Ramos (cell line): Measurements from ENCODE around the gene PLOD1.
"Not testable (repeated sequence)": the region's sequence is repeated elsewhere in the genome, so short reads cannot be mapped to it uniquely, and the experiment has no call there.

Experiments used
- in situ Hi-C: fragments of 300-500 bp; cut with MboI; formaldehyde crosslinking; loops from one replicate; pipeline ENCODE4 v1.14.3; 2022; ENCODE audit warnings: low sequenced_read_pairs; ENCODE audit not compliant: unreplicated experiment

PLOD1 gene

DNA sequence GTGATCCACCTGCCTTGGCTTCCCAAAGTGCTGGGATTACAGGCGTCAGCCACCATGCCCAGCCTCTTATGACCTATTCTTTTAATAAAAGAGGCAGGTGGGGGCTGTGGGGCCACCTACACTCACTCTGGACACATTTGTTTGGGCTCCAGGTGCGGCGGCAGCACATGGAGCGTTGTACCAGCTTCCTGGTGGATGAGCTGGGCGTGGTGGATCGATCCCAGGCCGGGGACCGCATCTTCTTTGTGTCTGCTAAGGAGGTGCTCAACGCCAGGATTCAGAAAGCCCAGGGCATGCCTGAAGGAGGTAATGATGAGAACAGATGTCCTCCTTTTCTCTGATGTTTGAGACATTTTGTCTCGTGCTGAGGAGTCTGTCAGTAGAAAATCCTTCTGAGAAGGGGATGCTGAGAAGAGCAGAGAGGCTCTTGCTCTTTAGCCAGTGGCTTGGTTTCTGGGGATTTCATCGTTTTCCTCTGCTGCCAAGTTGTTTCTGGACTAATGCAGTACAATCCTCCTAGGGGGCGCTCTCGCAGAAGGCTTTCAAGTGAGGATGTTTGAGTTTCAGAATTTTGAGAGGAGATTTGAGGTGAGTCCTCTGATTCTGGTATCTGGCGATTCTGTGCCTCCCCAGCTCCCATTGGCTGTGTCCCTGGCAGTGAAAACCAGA, 66.9 kb downstream of the PLOD1 start:
- in situ Hi-C loops = no loop called here

DNA sequence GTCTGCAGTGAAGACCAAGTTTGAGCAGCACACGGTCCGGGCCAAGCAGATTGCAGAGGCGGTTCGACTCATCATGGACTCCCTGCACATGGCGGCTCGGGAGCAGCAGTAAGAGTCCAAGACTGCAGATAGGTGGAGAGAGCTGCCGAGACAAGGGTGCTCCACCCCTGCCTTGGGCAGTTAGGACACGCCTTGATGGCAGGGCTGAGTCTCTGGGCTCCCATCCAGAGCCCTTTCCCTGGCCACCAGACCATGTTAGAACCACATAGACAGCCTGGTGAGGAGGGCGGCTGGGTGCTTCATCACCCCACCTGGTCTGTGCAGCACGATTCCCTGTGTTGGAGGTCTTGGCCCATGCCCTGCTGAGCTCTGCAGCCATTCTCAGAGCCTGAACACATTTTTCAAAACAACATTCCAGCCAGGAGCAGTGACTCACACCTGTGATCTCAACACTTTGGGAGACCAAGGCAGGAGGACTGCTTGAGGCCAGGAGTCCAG, 67.5 kb downstream of the PLOD1 start:
- in situ Hi-C loops = no loop called here

DNA sequence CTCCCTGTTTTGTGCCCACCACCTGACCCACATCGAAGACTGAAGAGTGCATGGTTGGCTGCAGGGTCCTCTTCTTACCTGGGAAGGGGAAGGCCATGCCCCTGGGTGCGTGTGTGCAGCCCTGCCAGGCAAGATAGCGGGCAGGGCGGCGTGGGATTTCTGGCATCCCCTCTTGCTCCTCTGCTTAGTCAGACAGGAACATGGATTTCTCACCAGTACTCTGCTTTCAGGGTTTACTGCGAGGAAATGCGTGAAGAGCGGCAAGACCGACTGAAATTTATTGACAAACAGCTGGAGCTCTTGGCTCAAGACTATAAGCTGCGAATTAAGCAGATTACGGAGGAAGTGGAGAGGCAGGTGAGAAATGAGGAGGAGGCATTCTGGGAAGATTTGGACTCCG, 69.2 kb downstream of the PLOD1 start:
- in situ Hi-C loops = no loop called here

DNA sequence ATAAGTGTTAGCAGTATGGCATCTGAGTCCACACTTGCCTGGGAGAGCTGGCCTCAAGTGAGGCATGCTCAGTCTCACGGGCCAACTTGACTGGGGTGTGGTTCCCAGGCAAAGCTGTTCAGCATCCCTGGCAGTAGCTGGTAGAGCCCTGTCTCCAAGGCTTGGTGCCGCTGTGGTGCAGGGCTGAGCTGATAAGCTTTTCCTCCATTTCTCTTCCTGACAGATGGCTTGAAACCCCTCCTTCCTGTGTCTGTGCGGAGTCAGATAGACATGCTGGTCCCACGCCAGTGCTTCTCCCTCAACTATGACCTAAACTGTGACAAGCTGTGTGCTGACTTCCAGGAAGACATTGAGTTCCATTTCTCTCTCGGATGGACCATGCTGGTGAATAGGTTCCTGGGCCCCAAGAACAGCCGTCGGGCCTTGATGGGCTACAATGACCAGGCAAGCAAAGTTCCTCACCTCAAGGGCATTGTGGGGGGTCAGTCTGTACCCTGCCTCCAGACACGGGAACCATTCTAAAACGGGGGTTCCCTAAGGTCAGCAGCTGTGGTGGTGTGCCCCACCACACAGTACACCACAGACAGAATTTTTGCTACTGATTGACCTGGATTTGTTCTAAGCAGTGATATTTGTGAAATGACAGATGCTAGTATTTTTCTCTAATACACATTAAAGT, 71.1 kb downstream of the PLOD1 start:
- in situ Hi-C loops = no loop called here

DNA sequence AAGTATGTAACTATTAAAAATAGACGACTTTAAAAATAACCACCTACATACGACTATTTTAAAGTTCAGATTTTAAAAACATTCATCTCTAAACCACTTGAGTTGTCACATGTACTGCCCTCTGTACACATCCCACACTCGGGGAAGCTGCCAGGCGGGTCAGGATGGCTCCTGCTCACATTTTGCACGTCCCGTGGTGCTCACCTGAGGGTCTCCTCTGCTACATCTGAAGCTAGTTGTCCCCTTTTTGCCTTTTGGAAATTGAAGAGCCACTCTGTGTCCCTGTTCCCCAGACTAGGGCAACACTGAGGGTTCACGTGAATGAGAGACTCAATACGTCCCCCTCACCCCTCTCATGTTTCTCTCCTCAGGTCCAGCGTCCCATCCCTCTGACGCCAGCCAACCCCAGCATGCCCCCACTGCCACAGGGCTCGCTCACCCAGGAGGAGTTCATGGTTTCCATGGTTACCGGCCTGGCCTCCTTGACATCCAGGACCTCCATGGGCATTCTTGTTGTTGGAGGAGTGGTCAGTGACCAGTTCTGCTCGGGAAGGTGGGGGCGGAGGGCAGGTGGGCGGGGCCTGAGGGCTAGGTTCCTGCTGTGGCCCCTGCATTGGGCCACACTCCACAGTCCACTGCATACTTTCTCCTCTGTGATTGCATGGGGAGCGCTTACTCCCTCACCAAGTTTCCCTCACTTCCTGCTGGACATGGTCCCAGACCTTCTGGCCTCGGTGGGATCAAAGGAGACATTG, 71.8 kb downstream of the PLOD1 start:
- in situ Hi-C loops = no loop called here

DNA sequence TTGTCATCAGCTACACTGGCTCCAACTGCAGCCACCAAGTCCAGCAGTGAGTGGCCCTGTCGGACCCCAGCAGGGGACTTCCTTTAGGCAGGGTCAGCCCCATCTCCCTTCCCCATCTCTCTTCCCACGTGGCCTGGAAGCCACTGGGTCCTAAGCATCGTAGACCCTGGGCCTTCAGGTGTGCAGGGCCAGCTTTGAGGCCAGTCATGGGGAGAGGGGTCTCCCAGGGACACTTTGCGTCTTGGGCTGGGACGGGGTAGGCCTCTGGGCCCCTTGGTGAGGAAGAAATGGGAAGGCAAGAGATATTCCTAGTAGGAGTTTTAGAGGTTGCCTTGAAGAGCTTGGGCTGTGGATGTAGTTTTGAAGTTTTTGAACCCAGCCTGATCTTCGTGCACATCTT, 72.7 kb downstream of the PLOD1 start:
- in situ Hi-C loops = no loop called here

DNA sequence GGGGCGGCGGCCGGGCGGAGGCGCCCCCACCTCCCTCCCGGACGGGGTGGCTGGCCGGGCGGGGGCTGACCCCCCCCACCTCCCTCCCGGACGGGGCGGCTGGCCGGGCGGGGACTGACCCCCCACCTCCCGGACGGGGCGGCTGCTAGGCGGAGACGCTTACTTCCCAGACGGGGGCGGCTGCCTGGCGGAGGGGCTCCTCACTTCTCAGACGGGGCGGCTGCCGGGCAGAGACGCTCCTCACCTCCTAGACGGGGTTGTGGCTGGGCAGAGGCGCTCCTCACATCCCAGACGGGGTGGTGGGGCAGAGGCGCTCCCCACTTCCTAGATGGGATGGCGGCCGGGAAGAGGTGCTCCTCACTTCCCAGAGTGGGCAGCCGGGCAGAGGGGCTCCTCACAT, 73.8 kb downstream of the PLOD1 start:
- in situ Hi-C loops = not testable (repeated sequence)

DNA sequence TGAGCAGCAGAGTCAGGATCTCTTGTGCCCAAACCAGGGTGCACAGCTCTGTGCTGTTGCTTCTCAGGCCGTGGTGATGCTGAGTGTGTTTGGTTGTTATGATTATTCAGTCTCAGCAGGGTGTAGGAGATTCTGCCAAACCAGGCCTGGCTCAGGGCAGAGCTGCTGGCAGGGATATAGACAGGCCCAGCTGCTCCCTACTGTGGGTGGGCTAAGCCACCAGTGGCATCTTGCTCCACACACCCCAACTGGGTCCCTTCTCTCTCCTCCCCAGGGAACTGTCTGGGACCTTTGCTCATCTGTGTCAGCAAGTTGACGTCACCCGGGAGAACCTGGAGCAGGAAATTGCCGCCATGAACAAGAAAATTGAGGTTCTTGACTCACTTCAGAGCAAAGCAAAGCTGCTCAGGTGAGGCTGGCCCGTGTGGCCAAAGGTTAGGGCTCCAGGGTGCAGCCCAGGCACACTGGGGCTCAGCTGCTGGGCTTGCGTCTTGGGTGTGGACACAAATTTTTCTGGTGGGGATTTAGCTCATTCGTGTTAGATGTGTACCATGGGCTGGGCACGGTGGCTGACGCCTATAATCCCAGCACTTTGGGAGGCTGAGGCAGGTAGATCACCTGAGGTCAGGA, 74.9 kb downstream of the PLOD1 start:
- in situ Hi-C loops = no loop called here

DNA sequence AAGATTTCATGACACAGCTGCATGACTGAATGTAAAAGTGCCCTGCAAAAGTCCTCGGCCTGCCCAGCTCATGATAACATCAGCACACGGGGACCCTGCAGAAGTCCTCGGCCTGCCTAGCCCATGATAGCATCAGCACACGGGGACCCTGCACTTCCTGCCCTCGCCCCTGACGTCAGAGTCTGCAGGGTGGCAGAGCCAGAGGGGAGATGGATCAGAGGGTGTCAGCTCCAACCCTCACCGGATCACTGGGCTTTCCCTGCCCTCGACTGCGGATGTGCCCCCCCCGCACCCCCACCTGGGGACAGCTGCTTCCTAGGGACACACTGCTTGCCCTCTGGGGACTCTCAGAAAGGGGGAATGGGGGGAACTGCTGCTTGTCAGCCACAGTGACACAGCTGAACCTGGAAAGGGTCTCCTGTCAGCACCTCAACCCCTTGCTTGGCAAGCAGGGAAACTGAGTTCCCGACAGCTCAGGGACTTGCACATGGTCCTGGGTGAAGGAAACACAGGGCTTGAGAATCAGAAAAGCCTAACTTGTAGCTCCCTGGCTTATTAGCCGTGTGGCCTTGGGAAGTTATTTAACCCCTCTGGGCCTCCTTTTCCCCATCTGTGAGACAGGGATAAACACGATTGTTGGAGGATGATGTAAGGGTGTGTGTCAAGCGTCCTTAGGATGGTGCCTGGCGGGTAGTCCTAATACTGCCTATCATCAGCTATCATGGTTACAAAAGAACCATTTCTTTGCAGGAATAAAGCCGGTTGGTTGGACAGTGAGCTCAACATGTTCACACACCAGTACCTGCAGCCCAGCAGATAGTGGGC, 76.4 kb downstream of the PLOD1 start:
- in situ Hi-C loops = no loop called here

DNA sequence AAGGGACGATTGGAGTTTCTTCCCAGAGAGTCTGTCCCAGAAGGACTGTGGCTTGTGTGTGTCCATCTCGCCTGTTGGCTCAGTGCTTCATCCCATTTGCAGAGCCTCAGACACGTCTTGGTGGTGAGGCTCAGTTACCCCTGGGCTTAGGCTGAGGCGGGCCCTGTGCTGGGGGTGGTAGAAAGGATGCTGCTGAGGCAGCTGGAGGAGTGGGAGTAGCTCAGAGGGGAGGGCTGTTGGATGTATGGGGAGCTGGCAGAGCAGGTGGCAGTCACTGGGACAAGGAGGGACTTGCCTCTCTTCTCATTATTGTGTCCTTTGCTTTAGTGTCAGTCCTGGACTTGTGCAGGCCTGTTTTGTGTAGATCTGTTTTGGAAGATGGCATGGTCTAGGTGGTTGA, 77.5 kb downstream of the PLOD1 start:
- in situ Hi-C loops = no loop called here

DNA sequence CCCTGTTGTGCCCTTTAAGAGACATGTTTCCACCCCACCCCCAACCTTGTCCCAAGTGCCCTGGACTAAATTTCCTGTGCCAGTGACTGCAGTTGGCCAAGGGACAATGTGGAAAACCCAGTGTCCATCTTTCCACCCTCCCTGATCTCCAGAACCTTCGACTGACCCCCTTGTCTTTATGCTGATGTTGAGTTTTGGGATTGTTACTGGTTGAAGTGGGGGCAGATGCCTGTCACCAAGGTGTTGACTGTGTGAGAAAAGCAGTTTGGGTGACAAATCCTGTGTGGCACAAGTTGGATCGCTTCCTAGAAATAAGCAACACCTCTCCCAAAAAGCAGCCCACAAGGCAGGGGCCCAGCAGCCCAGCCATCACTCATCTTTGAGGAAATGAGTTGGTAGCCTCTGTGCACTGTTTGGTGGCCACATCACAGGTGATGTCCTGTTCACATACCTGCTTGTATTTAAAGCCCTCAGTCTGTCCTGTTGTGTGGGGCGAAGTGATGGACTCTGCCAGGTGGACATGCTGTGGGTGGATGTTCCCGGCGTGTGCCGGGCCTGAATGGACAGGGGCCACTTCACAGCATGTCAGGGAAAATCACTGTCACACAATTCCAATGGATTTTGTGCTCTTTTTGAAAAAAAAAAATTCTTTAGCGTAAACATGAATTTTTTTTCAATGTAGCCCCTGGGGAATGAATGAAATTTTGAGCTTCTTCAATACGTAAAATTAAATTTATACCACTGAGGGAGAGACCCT, 78.2 kb downstream of the PLOD1 start:
- in situ Hi-C loops = no loop called here

DNA sequence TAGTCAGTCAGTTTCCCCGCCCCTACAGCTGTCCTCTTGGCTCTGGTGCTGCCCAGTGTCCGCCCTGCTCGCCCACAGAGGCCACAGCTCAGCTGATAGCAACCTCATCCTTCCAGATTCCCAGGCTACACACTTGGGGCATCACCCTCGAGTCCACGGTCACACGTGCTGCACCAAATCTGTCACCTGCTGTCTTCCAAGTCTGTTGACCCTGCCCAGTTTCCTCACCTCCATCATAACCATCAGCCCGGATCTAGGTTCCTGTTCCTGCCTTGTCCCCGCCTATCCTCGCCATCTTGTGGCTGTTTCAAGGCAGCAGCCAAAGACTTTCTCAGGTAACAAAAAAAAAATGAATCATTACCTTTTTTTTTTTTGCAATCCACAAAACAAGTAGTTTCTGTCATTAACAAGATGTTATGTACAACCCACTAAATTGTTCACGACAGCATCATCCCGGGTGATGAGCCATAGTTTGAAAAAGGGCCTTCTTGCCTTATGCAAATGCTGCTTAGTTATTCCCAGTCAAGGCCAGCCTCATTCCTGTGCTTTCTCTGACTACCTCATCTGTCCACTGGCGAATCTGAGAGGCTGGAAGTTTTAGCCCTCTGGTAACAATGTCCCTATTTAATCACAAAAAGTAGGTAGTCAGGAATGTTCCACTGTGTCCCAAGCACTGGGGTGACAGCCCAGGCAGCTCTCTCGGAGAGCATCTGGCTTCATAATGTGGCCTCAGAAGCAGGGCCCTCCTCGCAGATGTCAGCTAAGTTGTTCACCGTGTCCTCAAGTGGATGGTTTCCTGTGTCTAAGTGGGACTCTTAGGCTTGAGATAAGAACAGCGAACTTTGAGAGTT, 79.8 kb downstream of the PLOD1 start:
- in situ Hi-C loops = no loop called here

DNA sequence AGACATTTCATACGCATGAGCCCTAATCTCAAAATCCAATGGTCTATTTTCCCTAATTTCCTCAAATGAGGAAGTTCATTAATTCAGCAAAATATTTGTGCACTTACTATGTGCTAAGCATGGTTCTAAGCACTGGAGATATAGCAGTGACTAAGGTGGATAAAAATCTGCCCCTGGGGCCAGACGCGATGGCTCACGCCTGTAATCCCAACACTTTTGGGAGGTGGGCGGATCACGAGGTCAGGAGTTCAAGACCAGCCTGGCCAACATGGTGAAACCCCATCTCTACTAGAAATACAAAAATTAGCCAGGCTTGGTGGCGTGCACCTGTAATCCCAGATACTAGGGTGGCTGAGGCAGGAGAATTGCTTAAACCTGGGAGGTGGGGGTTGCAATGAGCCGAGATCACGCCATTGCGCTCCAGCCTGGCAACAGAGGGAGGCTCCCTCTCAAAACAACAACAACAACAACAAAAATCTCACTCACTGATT, 80.5 kb downstream of the PLOD1 start:
- in situ Hi-C loops = no loop called here

DNA sequence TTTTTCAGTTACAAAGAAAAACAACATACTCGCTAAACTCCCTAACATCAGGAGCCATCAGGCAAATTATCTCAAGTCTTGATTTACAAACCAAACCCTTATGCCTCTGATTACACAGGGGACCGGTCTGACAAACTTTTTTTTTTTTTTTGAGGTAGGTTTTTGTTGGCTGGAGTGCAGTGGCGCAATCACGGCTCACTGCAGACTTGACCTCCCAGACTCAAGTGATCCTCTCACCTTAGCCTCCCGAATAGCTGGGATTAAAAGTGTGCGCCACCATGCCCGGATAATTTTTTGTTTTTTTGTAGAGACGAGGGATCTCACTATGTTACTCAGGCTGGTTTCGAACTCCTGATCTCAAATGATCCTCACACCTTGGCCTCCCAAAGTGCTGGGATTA, 81.0 kb downstream of the PLOD1 start:
- in situ Hi-C loops = no loop called here

DNA sequence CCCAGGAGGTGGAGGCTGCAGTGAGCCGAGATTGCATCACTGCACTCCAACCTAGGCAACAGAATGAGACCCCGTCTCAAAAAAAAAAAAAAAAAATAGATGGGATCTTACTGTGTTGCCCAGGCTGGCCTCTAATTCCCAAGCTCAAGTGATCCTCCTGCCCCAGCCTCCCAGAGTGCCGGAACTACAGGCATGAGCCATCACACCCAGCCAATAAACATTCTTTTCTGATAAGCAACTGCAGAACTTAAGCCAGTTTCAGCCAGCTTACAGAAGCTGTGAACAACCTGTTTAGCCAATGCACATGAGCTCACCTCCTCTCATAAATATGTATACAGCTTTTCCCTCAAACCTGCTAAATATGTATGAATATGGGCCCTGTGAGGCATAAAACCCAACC, 81.7 kb downstream of the PLOD1 start:
- in situ Hi-C loops = no loop called here

DNA sequence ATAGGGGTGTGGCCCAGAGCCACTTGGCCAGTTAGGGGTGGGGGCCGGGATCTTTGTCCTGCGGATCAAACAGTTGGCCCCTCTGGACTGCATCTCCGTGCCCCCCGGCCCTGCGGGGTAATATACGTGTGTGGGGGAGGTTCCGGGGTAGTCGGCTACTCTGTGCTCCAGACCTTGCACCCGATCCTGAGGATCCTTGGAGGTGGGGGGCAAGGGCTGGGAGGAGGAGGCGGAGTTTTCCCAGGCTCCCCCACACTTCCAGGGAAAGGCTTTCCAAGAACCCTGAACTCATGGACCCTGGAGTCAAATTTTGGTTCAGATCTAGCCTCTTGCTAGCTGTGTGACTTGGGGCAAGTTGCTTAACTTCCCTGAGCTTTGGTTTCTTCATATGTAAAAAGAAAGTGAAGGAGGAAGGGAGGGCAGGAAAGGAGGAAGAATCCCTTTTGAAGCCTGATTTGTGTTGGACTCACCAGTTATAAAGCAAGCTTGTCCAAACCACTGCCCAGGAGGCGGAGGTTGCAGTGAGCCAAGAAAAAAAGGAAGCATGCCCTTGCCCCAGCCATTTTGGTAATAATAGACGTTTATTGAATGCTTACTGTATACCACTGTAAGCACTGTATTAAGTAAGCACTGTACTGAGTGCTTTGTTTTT, 85.5 kb downstream of the PLOD1 start:
- in situ Hi-C loops = no loop called here

DNA sequence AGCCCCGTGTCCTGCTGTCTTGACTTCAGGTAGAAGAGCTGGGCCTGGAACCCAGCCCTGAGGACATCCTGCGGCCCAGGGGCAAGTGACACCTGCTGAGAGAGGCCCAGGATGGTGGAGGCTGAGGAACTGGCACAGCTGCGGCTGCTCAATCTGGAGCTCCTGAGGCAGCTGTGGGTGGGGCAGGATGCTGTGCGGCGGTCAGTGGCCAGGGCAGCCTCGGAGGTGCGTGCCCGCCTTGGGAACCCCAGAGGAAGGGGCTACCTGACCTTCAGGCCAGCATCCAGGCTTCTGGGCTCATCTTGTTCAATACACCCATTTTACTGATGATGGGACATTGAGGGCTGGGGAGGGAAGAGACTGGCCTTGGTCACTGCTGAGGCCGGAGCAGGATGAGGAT, 87.1 kb downstream of the PLOD1 start:
- in situ Hi-C loops = no loop called here

DNA sequence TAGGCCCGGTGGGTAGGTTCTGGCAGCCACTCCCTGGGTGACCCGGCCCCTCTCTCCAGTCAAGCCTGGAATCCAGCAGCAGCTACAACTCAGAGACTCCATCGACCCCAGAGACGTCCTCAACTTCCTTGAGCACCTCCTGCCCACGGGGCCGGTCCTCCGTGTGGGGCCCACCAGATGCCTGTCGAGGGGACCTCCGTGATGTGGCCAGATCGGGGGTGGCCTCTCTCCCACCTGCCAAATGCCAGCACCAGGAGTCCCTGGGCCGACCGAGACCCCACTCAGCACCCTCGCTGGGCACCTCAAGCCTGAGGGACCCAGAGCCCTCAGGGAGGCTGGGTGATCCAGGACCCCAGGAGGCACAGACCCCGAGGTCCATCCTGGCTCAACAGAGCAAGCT, 87.5 kb downstream of the PLOD1 start:
- in situ Hi-C loops = no loop called here
